GM19328 (cell line): ENCODE results near the gene RAP2A.

ENCODE experiments used
- ATAC-seq: cut with Tn5 transposase; IDR thresholded peaks from one replicate; pipeline ENCODE4 v1.9.1; 2021; ENCODE audit warnings: mild to moderate bottlenecking, moderate library complexity; ENCODE audit not compliant: unreplicated experiment

RAP2A gene

DNA sequence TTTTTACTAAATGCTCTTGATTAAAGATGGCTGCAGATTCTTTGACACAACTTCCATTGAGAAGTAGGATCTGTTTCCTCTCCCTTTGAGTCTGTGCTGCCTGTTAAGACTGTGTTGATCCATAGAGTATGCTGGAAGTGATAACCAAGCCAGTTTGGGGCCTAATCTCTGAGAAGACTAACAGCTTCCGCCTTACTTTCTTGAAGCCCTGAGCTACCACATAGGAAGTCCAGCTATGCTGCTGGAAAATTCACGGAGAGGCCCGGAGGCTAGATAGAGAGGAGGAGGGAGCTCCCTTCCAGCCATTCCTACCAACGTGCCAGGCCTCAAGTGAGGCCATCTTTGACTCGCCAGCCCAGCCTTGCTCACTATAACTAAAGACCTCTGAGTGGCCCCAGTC, 12.5 kb downstream of the RAP2A start:
- no peak for ATAC-seq

DNA sequence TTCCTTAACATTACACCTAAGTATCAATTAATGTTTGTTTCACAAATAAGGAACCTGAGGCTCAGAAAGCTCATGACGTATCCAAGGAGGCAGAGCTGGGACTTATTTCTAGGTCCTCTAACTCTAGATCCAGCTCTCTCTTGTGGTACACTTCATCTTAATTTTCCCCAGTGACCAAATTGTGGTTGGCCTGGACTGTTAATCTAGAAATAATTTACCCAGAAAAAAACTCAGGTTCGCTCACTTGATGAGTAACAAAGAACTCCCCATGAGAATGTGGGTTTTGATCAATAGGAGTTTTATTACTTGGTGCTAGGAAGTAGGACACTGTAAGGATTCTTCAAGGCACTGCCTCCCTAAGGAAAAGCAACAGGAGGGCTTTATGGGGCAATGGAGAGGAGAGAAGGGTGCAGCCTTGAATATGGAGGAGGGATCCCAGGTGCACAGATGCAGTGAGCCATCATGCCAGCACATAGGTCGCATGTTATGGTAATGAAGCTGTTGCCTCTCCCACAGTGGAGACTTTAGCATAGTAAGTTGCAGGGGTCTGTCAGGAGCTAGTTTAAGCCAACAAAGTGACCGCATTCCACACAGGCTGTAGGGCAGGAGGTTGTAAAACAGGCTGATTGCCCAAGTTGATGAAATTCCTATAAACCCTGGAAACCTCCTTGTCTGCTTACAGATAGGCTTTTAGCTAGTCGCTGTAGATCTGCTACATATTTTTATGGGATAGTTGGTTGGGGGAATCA, 14.7 kb downstream of the RAP2A start:
- no peak for ATAC-seq

DNA sequence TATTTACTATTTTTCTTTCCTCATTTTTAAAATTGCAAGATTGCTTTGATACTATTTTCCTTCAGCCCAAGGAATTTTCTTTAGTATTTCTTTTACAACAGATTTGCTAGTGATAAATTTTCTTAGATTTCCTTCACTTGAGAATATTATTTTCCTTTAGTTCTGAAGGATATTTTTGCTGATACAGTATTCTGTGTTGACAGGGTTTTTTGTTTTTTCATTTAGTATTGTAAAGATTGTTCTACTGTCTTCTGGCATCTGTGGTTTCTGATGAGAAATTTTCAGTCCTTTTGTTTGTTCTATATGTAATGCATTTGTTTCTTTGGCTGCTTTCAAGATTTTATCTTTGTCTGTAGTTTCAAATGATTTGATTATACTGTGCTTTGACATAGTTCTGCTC, 20.7 kb downstream of the RAP2A start:
- ATAC-seq, result no peak

DNA sequence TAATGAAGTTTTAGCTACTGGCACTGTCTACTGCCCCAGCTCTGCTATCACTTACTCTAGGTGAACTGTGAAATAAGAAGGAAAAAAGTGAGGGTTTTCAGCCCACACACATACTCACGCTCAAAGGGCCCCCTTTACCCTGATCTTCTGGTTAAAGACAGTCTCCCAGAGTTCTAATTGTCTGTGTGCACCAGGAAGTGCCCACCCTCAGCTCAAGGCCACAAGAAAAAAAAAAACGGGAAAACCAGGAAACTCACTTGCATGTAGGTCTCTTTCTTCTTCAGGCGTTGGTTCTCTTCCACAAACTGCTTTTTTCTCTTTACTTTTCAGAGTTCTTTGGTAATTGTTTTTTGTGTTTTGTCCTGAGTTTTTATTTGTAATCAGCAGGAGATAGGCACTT, 22.1 kb downstream of the RAP2A start:
- no peak for ATAC-seq

DNA sequence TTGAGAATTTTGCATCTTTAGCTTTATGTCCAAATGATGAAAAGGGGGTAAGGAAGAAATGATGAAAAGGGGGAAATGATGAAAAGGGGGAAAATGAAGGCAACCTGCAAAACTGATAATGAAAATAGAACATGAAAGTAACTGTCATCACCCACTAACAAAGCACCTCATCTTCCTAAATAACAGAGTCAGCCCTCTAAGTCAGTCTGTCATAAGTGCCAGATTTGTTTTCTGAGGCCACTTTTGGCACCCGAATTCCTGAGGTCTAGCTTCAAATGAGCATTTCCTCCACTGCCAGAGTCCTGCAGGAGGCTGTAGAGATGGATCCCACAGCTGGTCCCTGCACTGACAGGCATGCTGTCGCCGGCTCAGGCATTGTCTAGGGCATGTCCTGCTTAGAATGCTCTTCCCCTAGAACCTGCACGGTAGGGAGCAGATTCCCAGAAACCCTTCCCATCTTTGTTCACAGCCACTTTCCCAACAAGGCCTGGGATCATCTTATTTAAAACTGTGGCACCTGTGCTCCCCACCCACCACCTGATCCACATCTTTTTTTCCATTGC, 25.3 kb downstream of the RAP2A start:
- no peak for ATAC-seq

DNA sequence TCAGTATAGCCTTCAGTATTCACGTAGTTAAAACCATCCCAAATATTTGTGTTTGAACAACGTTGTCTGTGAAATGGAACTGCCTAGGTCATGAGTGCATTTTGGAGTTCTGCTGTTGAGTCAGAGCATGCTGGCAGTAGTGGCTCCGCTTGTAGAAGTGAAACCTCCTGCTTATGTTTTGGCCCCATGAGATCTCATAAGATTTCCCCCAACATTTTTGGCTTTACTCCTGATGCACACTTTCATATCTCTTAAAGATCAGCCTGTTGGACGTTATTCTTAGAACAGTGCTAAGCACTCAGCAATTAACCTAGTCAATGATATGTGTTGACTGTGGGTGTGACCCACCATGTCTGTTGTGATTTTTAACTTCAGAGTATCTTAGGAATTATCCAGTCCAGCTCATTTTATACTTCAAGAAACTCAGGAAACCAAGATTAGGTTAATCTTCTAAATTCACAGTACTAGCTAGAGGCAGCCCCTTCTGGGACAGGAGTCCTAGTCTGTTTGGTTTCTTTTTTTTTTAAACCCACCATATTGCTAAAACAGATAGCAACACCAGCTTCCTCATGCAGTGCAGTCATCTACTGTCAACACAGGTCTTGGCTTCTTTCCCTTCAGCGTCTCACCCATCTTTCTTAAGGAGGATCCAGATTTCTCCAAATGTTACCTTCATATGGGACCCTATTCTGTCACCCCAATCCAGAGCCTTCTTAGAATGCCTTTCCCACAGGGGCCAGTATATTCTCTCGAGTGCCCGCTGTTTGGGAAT, 26.2 kb downstream of the RAP2A start:
- ATAC-seq, result peak; percentile 77

DNA sequence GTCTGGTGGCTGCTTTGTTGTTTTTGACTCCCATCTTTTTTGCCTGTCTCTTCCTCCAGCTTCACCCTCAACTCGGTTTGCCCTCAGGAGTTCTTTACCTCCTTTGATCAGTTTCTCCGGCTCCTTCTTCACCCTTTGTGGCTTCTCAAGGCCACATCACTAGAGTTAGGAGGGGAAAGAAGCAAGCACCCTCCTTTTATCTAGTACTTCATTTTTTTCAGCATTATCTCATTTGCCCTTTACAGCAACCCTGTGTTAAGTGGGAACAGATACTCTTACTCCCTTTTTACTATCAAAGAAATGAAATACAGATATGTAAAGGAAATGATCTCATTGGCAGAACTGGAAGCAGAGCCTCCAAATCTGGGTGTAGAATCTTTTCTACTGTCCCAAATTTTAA, 26.9 kb downstream of the RAP2A start:
- no peak for ATAC-seq

DNA sequence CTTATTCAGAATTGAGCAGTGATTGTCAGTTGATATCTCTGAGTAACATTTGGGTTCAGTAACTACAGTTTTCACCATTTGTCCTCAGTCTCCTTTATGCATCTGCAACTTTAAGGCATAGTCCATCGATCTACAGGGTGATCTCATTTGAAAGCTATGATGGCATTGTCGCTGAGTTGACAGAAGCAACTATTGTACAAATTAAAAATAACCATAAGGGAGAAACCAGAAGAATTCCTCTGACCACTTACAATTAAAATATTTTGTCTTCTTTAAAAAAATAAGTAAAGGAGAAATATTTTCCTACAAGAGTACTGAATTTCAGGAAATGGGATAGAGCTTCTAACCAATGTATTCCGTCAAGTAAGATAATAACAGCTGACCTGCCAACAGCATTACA, 30.6 kb downstream of the RAP2A start:
- no peak for ATAC-seq

DNA sequence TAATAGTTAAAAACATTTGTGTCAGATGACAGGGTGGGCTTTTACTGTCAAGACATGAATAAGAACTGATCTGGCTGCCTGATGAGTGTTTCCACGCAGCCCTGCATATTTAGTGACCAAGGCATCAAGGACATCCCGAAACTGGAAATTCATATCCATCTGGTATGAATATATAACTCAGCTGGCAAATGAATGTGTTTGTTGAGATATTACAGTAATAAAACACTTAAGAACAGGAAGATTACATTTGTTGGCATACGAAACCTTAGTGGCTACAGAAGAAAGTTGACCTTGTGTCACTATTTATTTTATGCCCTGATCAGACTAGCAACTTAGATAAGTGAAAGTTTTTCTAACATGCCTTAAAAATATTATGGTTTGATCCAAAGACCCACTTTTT, 32.8 kb downstream of the RAP2A start:
- ATAC-seq, result no peak

DNA sequence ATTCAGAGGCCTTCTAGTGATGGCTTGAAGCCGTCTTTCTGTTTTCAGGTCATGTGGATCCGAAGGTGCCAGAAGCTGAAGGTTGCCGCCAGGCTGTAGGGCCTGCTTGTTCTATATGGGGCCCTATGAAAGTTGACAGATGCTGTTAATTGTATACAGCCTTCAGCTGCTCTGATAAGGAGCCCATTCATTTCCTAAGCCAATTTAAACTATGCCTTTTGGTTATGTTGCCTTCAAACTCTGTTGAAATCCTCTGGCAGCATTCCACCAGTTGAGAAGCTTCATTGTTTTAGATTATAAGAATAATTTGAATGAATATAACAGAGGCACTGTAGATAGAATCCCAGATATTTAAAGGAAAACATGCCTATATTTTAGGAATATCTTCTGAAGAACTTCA, 34.4 kb downstream of the RAP2A start:
- ATAC-seq, result no peak

DNA sequence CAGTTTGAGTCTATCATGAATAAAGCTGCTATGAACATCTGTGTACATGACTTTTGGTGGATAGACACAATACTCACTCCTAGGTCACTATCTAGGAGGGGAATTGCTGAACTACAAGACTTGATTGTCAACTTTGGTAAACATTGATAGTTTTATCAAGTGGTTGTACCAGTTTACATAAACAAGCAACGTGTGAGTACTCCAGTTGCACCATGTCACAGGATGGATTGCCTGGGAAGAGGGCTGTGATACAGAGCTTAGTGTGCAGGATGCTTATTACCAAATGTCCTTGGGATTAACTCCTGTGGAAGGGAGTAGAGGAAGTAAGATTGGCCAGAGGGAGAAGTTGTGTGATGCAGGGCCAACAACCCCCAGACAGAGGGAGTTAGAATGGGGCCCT, 37.7 kb downstream of the RAP2A start:
- ATAC-seq, result no peak

DNA sequence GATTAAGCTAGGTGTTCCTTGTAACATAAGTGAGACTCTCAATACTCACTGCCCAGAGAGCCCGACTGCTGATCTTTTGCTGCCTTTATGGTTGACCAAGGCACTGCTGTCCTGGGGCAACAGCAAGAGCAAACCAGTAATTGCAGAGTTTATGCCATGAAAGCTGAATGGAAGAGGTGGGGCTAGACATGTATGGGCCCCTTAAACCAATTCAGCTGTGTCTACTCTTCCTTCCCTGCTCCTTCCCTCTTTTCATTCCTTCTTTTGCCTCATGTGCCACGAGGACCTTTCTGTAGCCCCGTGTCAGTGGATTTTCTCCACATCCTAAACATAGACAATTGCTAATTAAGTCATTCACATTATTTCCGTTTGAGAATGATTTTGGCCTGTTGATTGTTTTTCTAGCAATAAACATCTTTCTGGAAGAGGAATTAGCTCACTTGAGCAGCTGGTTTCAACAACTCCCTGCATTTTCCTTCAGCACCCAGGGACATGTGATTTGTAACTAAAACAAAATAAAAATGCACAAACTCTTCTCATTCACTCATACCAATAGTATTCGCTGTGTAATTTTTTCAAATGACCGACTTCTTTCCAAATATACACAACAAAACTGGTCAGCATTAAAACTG, 40.5 kb downstream of the RAP2A start:
- no peak for ATAC-seq

DNA sequence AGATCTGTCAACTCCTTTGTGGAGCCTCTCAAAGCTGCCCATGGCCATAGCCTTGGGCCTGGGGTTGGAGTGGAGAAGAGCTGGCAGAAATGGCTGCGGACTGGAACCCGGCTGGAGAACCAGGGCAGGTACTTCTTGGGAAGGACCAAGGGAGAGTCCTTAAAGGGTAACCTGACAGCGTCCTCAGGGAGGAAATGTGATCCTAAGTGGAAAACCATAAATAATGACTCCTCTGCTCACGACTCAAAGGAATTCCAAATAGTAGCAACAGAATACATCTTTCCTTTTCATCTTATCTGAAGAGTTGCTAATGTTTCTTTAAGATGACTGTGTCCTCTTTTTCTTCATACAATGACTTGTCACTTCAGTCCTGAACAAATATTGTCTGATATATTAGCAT, 41.0 kb downstream of the RAP2A start:
- no peak for ATAC-seq

DNA sequence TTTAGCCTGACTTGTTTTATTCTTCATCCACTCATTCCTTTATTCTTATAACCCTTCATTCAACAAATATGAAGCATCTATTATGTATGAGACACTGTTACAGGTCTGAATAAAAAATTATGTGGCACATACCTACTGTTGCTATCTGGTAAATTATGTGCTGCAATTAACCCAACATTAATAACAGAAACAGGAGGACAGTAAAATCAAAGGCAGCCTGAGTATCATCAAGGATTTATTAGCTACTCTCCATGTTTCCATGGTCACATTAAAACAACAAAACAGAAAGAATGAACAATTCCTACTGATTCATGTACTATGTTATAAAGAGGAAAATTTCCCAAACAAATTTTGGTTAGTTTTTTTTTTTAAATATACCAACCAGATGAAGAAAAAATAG, 43.9 kb downstream of the RAP2A start:
- ATAC-seq, result no peak

DNA sequence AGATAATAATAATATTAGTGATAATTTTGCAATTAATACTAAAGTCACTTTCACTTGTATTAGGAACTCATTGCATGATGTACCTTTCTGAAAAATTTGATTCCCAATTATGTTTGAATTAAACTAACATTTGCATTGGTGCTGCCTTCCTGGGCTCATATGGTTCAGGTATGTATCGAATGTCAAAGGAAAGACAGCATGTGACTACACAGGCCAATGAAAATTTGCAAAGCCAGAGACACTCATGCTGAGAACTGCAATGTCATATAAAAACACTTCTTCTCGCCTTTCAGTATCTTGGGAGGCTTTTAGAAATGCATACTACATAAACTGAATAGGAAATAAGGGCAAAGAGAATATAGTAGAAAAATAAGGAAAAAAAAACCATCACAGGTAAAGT, 44.3 kb downstream of the RAP2A start:
- ATAC-seq, result no peak

DNA sequence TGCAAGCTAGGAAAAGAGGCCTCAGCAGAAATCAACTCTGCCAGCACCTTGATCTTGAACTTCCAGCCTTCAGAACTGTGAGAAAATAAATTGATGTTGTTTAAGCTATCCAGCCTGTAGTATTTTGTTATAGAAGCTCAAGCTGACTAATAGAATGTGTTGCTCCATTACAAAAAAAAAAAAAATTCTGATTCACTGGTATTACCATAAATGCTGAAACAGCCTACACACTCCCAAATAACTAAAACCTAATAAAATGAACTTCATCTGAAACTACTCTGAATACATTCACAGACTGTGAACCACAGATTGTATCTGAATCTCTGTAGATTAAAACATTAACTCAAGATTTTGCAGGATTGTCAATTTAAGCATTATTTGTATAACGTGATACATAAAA, 49.5 kb downstream of the RAP2A start:
- ATAC-seq, result no peak

DNA sequence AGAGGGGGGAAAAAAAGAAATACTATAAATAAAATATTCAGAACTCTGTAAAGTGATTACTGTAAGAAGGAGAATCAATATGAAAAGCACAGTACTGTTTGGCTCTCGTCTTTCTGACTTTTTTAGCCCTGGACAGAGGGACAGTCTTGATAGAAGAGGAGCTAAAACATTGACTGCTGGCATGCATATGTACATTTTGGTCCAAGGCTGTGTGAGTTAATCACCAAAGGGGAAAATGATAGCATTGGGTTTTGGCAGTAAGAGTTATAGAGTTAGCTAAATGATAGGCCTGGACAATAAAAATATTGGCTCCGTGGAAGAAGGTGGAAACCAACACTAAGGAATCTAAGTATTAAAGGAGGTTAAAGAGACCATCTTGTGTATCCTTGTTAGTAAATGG, 50.3 kb downstream of the RAP2A start:
- no peak for ATAC-seq

DNA sequence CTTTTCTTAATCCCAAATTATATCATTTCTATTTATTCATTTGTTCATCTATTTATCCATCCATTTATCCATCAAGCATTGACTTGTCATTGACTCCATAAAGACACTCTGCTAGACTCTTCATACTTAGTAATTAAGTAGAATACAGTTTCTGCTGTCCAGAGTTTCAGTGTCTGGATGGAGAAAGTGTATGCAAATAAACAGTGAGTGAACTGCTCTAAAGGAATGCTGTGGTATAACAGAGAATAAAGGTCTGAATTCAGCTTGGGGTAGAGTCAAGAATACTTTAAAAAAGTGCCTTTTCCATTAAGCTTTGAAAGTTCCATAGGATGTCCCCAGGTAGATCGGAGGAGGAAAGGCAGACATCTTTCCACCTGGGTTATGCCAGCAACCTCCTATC, 51.4 kb downstream of the RAP2A start:
- no peak for ATAC-seq

DNA sequence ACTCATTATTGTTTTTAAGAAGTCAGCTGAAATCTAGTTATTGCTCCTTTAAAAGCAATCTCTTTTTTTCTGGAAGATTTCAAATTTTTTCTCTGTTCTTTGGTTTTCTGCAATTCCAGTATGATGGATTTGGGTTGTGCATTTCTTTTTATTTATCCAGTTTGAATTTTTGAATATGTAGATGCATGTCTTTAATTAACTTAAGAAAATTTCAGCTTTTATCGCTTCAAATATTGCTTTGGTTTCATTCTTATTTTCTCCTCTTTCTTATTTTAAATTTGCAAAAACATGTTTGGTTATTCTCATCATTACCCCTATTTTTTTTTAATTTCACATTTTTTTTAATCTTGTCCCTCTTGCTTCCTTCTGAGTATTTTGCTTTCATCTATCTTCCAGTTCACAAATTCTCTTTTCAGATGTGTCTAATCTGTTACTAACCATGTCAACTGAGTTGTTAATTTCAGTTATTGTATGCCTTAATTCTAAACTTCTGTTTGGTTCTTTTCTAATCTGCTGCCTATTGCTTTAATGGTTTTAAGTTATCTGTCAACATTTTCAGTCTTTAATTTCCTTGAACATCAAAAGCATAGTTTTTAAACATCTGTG, 56.8 kb downstream of the RAP2A start:
- no peak for ATAC-seq

DNA sequence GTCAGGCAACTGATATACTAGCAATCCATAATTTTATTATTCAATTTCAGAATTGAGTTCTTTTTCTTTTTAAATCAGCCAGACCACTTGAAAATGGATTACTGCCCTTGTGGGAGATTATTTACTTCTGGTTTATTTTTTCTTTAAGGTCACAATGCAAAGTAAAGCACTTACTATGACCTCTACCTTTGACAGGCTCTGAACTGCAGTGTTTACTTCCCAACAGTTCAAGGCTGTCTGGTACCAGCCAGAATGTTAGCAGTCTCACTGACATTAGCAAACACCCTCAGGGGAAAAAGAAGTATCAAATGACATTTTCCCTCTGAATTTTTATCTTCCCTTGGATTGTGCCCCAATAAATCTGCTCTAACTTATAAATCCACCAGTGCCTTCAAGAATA, 57.5 kb downstream of the RAP2A start:
- ATAC-seq, result no peak

DNA sequence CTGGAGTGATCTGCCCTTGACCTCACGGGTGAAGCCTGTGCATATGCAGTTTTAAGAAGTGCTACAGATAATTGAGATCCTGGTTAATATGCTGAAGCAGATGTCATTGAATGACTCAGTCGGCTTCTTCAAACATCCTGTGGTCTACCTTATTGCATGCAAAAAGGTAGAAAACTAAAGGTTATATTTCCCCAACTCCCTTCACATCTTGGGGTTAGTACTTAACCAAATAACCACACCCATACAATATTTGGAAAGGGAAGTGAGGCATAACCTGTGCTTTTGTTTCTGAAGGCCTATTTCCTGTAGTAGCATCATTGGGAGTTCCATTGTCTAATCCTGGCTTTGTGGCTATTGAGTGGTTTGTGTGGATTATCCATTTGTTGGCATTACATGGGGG, 58.3 kb downstream of the RAP2A start:
- no peak for ATAC-seq
